Measurements from ENCODE around the gene DCTN4.

DNA sequence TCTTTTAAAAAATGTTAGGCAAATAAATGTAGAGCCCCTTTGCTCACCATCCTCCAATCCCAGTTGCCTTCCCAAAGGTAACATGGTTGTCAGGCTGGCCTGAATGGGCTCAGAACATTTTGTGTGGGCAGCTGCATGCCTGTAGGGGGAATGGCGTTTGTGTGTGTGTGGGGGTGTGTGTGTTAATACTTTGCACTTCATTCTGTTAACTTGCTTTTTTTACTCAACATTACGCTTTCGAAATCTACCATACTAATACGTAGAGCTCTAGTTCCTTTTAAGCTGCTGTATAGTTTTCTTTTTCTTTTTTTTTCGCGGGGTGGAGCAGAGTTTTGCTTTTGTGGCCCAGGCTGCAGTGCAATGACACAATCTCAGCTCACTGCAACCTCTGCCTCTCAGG is 83.7 kb downstream of the DCTN4 start:
- TF ChIP-seq, protein P1, sequence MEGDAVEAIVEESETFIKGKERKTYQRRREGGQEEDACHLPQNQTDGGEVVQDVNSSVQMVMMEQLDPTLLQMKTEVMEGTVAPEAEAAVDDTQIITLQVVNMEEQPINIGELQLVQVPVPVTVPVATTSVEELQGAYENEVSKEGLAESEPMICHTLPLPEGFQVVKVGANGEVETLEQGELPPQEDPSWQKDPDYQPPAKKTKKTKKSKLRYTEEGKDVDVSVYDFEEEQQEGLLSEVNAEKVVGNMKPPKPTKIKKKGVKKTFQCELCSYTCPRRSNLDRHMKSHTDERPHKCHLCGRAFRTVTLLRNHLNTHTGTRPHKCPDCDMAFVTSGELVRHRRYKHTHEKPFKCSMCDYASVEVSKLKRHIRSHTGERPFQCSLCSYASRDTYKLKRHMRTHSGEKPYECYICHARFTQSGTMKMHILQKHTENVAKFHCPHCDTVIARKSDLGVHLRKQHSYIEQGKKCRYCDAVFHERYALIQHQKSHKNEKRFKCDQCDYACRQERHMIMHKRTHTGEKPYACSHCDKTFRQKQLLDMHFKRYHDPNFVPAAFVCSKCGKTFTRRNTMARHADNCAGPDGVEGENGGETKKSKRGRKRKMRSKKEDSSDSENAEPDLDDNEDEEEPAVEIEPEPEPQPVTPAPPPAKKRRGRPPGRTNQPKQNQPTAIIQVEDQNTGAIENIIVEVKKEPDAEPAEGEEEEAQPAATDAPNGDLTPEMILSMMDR (conservative IDR thresholded peaks at IDR 0.05; ENCODE audit: low read depth in 2 of 2): no peak
- TF ChIP-seq EZH2 (IDR thresholded peaks at IDR 0.05; ENCODE audit: low read depth, unreplicated experiment): no peak
- TF ChIP-seq POLR2AphosphoS5 (IDR thresholded peaks at IDR 0.05; ENCODE audit: low read depth): no peak
- TF ChIP-seq JUNB (IDR thresholded peaks at IDR 0.05; ENCODE audit: unreplicated experiment): no peak
- TF ChIP-seq, protein P2, sequence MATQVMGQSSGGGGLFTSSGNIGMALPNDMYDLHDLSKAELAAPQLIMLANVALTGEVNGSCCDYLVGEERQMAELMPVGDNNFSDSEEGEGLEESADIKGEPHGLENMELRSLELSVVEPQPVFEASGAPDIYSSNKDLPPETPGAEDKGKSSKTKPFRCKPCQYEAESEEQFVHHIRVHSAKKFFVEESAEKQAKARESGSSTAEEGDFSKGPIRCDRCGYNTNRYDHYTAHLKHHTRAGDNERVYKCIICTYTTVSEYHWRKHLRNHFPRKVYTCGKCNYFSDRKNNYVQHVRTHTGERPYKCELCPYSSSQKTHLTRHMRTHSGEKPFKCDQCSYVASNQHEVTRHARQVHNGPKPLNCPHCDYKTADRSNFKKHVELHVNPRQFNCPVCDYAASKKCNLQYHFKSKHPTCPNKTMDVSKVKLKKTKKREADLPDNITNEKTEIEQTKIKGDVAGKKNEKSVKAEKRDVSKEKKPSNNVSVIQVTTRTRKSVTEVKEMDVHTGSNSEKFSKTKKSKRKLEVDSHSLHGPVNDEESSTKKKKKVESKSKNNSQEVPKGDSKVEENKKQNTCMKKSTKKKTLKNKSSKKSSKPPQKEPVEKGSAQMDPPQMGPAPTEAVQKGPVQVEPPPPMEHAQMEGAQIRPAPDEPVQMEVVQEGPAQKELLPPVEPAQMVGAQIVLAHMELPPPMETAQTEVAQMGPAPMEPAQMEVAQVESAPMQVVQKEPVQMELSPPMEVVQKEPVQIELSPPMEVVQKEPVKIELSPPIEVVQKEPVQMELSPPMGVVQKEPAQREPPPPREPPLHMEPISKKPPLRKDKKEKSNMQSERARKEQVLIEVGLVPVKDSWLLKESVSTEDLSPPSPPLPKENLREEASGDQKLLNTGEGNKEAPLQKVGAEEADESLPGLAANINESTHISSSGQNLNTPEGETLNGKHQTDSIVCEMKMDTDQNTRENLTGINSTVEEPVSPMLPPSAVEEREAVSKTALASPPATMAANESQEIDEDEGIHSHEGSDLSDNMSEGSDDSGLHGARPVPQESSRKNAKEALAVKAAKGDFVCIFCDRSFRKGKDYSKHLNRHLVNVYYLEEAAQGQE (IDR thresholded peaks at IDR 0.05; ENCODE audit: unreplicated experiment): no peak
- TF ChIP-seq, protein P3, sequence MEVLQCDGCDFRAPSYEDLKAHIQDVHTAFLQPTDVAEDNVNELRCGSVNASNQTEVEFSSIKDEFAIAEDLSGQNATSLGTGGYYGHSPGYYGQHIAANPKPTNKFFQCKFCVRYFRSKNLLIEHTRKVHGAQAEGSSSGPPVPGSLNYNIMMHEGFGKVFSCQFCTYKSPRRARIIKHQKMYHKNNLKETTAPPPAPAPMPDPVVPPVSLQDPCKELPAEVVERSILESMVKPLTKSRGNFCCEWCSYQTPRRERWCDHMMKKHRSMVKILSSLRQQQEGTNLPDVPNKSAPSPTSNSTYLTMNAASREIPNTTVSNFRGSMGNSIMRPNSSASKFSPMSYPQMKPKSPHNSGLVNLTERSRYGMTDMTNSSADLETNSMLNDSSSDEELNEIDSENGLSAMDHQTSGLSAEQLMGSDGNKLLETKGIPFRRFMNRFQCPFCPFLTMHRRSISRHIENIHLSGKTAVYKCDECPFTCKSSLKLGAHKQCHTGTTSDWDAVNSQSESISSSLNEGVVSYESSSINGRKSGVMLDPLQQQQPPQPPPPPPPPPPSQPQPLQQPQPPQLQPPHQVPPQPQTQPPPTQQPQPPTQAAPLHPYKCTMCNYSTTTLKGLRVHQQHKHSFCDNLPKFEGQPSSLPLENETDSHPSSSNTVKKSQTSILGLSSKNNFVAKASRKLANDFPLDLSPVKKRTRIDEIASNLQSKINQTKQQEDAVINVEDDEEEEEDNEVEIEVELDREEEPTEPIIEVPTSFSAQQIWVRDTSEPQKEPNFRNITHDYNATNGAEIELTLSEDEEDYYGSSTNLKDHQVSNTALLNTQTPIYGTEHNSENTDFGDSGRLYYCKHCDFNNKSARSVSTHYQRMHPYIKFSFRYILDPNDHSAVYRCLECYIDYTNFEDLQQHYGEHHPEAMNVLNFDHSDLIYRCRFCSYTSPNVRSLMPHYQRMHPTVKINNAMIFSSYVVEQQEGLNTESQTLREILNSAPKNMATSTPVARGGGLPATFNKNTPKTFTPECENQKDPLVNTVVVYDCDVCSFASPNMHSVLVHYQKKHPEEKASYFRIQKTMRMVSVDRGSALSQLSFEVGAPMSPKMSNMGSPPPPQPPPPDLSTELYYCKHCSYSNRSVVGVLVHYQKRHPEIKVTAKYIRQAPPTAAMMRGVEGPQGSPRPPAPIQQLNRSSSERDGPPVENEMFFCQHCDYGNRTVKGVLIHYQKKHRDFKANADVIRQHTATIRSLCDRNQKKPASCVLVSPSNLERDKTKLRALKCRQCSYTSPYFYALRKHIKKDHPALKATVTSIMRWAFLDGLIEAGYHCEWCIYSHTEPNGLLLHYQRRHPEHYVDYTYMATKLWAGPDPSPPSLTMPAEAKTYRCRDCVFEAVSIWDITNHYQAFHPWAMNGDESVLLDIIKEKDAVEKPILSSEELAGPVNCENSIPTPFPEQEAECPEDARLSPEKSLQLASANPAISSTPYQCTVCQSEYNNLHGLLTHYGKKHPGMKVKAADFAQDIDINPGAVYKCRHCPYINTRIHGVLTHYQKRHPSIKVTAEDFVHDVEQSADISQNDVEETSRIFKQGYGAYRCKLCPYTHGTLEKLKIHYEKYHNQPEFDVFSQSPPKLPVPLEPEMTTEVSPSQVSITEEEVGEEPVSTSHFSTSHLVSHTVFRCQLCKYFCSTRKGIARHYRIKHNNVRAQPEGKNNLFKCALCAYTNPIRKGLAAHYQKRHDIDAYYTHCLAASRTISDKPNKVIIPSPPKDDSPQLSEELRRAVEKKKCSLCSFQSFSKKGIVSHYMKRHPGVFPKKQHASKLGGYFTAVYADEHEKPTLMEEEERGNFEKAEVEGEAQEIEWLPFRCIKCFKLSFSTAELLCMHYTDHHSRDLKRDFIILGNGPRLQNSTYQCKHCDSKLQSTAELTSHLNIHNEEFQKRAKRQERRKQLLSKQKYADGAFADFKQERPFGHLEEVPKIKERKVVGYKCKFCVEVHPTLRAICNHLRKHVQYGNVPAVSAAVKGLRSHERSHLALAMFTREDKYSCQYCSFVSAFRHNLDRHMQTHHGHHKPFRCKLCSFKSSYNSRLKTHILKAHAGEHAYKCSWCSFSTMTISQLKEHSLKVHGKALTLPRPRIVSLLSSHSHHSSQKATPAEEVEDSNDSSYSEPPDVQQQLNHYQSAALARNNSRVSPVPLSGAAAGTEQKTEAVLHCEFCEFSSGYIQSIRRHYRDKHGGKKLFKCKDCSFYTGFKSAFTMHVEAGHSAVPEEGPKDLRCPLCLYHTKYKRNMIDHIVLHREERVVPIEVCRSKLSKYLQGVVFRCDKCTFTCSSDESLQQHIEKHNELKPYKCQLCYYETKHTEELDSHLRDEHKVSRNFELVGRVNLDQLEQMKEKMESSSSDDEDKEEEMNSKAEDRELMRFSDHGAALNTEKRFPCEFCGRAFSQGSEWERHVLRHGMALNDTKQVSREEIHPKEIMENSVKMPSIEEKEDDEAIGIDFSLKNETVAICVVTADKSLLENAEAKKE (CRISPR knock-in tag; IDR thresholded peaks at IDR 0.05): no peak
- TF ChIP-seq EZH2phosphoT487 (IDR thresholded peaks at IDR 0.05; ENCODE audit: unreplicated experiment): no peak
